ENCODE measurements around the gene THAP7.

The THAP7 gene

DNA sequence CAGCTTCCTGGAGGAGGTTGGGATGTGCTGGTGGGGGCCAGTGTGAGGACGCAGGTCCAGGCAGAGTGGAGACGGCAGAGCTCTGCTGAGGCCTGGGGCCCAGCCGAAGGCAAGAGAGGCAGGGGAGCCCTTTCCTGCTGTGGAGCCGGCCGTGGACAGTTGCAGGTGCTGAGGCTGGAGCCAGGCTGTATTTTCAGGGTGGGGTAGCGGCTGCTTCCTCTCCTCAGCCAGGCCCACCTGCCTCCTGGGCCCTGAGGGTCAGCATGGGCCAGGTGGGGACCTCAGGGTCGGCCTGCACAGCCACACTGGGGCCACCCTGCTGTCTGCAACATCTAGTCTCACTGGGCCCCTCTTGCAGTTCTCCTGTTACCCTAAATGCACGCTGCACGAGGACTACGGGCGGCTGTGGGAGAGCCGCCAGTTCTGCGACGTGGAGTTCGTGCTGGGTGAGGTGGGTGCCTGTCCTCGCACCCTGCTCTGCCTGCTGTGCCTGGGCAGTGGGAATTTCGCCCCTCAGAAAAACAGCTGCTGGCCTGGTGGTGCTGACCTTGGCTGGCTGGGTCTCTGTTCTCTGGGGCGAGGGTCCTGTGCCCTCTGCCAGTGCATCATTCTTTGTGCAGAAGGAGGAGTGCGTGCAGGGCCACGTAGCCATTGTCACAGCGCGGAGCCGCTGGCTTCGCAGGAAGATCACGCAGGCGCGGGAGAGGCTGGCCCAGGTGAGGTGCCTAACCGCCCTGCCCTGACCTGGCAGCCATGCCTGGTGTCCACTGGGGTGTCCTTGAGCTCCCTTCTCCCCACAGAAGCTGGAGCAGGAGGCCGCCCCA is 8.4 kb downstream of the THAP7 start:
- Mint-ChIP-seq H3K4me1 (ENCODE audit: low read depth) (peaks cover 4% of the 10 kb centered on the region), H3K36me3 (no peaks in the 10 kb centered on the region), H3K4me3 (no peak overlapping the region), H3K27me3 (no peaks in the 10 kb centered on the region), H3K27ac (no peak overlapping the region), H3K9me3 (ENCODE audit: low read depth) (no peaks in the 10 kb centered on the region)

DNA sequence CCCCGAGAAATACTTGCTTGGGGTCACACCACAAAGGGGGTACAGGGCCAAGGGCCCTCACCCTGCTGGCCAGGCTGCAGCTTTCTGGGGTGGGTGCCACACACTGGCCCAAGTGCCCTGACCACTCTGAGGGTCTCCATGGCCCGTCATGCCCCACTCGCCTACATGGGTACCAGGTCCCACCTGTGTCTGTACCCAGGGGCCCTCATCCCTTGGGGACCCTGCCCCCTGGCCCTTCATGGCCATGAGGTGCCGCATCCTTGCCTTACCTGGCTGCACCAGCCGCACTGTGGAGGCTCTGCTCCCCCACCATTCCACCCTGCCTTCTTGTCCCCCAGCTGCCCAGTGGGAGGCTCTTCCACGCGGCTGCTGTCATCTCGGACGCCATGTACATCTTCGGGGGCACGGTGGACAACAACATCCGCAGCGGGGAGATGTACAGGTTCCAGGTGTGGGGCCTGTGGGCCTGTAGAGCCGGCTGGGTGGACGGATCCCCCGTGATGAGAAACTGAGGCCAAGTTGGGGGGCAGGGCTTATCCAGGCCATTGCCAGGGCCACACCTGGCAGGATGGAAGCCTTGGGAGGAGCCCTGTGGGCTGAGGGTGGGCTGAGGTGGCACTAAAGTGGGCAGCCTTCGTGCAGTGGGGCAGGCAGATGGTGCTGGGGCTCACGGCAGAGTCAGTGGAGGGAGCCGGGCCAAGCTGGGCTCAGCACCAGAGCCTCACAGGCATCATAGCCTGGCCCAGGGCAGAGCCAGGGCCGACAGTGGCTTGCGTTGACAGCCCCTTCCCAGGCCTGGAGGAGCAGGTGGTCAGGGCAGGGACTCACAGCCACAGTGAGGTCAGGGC is 9.2 kb downstream of the THAP7 start:
- no peak overlapping the region for H3K27ac Mint-ChIP-seq
- H3K27me3 Mint-ChIP-seq = no peaks in the 10 kb centered on the region
- H3K9me3 Mint-ChIP-seq (ENCODE audit: low read depth) = no peaks in the 10 kb centered on the region
- no peaks in the 10 kb centered on the region for H3K36me3 Mint-ChIP-seq
- H3K4me3 Mint-ChIP-seq = no peak overlapping the region
- peaks cover 4% of the 10 kb centered on the region for H3K4me1 Mint-ChIP-seq (ENCODE audit: low read depth)

DNA sequence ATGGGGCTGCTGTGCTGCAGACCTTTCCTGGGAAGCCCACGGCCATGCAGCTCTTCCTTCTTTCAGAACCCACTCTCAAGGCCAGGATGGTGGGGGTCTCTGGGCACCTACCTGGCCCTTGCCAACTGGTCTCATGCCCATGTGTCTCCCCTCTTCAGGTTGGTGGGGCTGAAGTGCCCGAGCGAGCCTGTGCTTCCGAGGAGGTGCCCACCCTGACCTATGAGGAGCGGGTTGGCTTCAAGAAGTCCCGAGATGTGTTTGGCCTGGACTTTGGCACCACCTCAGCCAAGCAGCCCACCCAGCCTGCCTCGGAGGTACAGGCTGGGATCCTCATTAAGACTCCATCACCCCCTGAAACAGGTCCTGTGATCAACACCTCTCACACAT is 9.9 kb downstream of the THAP7 start:
- H3K4me1 Mint-ChIP-seq (ENCODE audit: low read depth) = peaks cover 4% of the 10 kb centered on the region
- no peaks in the 10 kb centered on the region for H3K27me3 Mint-ChIP-seq
- H3K4me3 Mint-ChIP-seq = no peak overlapping the region

DNA sequence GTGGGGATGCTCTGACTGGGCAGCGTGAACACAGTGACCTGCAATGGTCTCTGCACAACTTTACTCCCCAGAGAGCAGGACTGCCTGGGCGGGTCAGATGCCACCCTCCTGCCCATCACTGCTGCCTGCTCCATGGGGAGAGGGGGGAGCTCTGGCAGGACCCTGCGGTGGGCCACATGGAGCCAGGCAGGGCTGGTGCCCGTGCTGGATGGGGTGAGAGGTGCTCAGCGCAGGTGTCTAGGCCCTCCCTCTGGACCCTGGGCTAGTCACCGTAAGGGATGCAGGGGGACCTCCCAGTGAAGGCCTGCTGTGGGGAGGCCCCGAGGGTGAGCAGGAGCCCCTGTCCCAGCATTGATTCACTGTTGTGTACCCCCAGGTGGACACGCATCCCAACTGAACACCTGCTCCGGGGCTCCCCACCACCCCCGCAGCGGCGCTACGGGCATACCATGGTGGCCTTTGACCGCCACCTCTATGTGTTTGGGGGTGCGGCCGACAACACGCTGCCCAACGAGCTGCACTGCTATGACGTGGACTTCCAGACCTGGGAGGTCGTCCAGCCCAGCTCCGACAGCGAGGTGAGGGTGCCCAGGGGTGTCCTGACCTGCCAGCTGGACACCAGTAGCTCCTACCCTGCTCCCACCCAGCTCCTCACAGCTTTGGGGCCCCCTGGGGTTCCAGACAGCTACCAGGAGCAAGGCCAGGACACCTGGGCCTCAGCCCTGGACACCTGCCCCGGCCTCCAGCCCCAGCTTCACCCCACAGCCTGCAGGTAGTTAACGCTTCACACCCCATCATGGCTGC is 10.5 kb downstream of the THAP7 start:
- no peaks in the 10 kb centered on the region for H3K27me3 Mint-ChIP-seq
- H3K27ac Mint-ChIP-seq = no peak overlapping the region
- no peak overlapping the region for H3K4me3 Mint-ChIP-seq
- H3K4me1 Mint-ChIP-seq (ENCODE audit: low read depth) = peaks cover 4% of the 10 kb centered on the region
- no peaks in the 10 kb centered on the region for H3K9me3 Mint-ChIP-seq (ENCODE audit: low read depth)
- peaks cover 3% of the 10 kb centered on the region for H3K36me3 Mint-ChIP-seq

More for the DNA sequence above, 9.9 kb downstream of the THAP7 start:
- H3K36me3 Mint-ChIP-seq = no peaks in the 10 kb centered on the region
- H3K27ac Mint-ChIP-seq = no peak overlapping the region
- no peaks in the 10 kb centered on the region for H3K9me3 Mint-ChIP-seq (ENCODE audit: low read depth)

DNA sequence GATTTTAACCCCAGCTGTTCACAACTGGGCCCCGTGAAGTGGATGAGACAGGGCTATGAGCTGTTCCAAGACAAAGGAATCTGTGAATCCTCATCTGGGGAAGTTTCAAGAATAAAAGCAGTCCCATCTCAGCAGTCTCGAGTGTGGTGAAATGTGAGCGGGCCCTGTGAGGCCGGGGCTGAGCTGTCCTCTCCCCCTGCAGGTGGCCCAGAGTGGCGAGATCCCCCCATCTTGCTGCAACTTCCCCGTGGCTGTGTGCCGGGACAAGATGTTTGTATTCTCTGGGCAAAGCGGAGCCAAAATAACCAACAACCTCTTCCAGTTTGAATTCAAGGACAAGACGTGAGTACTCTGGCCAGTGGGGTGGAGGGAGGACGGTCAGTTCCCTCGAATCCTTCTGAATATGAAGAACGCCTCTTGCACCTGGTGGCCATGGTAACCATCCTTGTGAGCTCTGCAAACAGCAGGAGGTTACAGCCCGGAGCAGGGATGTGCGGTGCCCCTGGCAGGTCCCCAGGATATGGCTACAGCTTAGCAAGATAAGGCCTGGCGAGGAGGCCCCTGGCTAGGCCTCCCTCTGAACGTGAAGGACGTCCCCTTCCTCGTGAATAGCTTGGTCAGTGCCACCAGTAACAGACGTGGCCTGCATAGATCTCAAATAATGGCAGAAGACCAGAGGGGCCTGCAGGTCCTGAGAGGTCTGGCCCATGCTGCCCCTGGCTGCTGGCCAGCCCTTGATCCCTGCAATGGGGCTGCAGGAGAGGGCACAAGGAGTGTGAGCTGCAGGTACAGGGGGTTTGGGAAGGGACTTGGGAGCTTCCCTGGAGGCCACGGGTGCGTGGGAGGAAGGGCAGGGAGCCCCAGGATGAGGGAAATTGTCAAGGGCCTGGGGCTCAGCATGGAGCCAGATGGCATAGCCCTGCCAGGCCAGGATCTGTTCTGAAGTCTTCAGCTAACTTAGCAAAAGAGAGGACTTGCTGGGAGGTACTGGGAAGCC is 11.4 kb downstream of the THAP7 start:
- Mint-ChIP-seq H3K4me3 (peak overlapping the region; percentile 7), H3K27me3 (no peaks in the 10 kb centered on the region), H3K27ac (no peak overlapping the region), H3K4me1 (ENCODE audit: low read depth) (peaks cover 4% of the 10 kb centered on the region), H3K9me3 (ENCODE audit: low read depth) (no peaks in the 10 kb centered on the region), H3K36me3 (peaks cover 6% of the 10 kb centered on the region)

DNA sequence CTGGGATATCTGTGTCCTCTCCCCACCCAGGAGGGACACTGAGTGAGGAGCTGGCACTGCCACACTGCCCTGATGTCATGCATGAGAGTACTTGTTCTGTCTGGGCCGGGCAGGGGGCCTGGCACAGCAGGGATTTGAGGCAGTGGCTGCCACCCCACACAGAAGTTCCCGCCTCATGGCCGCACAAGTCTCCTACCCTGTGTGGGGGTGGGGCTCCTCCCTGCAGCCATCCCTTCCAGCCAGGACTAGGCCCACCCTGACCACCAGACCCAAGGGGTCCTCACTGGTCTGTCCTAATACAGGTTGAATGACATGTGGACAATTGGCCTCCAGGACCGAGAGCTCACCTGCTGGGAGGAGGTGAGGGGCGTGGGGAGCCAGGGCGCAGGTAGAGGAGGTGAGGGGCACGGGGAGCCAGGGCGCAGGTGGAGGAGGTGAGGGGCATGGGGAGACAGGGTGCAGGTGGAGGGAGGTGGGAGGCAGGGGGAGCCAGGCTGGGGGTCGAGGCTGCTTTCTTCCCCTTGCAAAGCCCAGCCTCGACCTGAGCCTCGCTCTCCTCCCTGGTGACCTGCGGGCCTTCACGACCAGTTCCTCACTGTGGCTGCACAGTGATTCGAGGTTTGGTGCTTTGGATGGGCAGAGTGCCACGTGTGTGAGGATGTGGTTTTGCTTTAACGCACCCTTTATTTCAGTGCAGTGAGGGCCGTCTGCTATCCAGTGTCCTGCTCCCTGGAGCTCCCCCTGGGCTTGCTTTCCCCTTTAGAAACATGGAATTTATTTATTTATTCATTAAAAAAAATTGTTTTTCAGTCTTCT is 12.4 kb downstream of the THAP7 start:
- Mint-ChIP-seq H3K4me1 (ENCODE audit: low read depth) (peaks cover 4% of the 10 kb centered on the region), H3K27me3 (no peaks in the 10 kb centered on the region), H3K4me3 (no peak overlapping the region), H3K27ac (no peak overlapping the region), H3K9me3 (ENCODE audit: low read depth) (no peaks in the 10 kb centered on the region), H3K36me3 (peaks cover 6% of the 10 kb centered on the region)

DNA sequence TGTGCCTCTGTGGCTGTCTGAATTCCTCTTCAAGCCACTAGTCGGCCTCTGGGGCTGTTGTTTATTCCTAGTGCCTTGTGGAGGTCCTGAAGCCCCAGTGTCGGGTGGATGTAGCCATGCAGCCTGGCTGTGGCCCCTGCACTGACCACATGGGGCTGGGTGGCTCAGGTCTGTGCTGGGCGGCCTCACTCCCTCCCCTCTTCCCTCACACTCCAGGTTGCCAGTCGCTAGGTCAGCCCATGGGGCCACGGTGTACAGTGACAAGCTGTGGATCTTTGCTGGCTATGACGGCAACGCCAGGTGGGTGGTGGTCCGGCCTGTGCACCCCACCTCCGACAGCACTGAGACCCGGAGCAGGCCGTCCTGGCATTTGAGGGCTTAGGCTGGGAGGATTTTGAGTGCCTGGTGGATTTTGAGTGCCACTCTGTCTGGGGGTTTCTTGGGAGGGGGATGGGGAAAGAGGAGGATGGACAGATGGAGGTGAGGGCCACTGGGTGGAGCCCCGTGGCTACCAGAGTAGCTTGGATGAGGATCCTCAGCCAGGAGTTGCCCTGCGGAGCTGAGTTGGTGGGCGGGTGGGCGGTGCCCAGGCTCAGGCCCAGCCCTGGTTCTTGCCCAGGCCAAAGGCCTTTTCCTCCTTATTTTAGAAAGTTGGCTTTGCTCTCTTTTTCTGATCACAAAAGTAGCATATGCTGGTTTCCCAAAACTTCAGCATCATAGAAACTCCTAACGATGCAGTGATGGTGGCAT is 13.2 kb downstream of the THAP7 start:
- Mint-ChIP-seq H3K9me3 (ENCODE audit: low read depth) (no peaks in the 10 kb centered on the region), H3K27ac (no peak overlapping the region), H3K4me1 (ENCODE audit: low read depth) (peaks cover 8% of the 10 kb centered on the region), H3K4me3 (no peak overlapping the region), H3K27me3 (no peaks in the 10 kb centered on the region), H3K36me3 (peaks cover 10% of the 10 kb centered on the region)

DNA sequence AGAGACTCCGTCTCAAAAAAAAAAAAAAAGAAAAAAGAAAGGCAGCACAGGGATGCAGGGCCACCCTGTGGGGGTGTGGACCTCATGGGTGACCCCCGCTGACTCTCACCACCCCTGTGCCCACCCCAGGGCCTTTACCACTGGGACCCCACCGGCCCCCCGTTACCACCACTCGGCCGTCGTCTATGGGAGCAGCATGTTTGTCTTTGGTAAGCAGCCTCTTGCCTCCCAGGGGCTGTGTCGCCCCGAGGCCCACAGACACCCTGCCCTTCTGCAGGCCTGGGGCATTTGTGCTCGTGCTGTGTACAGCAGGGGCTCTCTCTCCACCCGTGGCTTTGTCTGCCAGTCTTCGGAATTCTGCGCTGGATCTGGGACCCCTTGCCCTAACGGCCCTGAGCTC is 14.5 kb downstream of the THAP7 start:
- Mint-ChIP-seq H3K27me3 (no peaks in the 10 kb centered on the region), H3K4me3 (no peak overlapping the region), H3K27ac (no peak overlapping the region), H3K9me3 (ENCODE audit: low read depth) (no peaks in the 10 kb centered on the region), H3K36me3 (peaks cover 10% of the 10 kb centered on the region), H3K4me1 (ENCODE audit: low read depth) (peaks cover 18% of the 10 kb centered on the region)

DNA sequence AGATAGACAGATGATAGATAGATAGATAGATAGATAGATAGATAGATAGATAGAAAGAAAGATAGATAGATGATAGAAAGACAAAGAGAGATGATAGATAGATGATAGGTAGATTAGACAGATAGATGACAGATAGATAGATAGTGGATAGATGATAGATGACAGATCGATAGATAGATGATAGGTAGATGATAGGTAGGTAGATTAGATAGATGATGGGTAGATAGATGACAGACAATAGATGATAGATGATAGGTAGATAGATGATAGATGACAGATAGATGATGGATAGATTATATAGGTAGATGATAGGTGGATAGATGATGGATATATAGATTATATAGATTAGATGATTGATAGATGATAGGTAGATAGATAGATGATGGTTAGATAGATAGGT is 15.6 kb downstream of the THAP7 start:
- Mint-ChIP-seq H3K27me3 (no peaks in the 10 kb centered on the region), H3K4me3 (no peak overlapping the region), H3K9me3 (ENCODE audit: low read depth) (no peaks in the 10 kb centered on the region), H3K4me1 (ENCODE audit: low read depth) (peaks cover 21% of the 10 kb centered on the region), H3K36me3 (peaks cover 10% of the 10 kb centered on the region), H3K27ac (no peak overlapping the region)

DNA sequence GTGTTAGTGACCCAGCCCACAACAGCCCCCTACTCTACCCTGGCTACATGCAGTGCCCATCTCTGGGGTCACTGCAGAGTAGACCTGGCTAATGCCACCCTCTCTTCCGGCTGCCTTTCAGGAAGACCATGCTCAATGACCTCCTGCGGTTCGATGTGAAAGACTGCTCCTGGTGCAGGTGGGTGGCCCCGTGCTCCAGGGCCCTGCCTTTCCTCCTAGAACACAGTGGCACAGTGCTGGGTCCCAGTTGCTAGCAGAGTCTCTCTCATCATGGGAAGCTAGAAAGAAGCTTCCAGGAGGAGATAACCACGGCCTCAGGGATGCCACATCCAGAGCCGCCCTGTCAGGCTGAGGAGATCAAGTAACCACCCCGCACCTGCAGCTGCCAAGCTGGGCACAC is 16.2 kb downstream of the THAP7 start:
- Mint-ChIP-seq H3K27ac (no peak overlapping the region), H3K27me3 (no peaks in the 10 kb centered on the region), H3K9me3 (ENCODE audit: low read depth) (no peaks in the 10 kb centered on the region), H3K36me3 (peaks cover 10% of the 10 kb centered on the region), H3K4me1 (ENCODE audit: low read depth) (peaks cover 28% of the 10 kb centered on the region), H3K4me3 (no peak overlapping the region)

DNA sequence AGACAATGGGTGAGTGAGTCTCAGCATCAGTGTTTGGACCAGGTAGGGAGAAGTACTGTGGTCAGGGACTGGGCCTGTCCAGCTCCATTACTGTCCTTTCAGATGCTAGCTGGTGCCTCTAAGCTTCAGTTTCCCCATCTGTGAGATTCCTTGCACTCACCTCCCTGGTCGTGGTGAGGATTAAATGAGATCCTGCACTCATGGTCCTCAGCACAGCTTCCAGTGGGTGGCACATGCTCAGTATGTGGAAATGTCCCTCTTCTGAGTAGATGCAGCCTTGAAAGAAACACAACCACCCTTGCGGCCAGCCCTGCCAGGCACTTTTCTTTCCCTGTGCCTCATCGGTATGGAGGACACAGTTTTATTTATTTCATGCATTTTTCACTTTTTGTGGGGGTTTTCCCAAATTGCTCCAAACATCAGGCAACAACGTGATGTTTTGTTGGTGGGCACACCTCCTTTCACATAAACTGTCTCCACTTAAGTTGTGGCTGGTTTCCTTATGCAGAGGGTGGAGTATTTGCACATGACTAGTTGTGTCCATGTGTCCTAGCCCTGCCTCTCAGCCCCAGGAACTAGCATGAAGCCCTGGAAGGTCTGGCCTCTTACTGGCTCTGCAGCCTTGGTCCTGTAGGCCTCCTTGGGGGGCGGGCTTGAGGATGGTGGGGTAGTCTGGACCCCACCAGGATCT is 18.7 kb downstream of the THAP7 start:
- Mint-ChIP-seq H3K4me1 (ENCODE audit: low read depth) (peaks cover 38% of the 10 kb centered on the region), H3K27me3 (no peaks in the 10 kb centered on the region), H3K4me3 (peak overlapping the region; percentile 94), H3K27ac (peak overlapping the region; percentile 87), H3K36me3 (peaks cover 10% of the 10 kb centered on the region), H3K9me3 (ENCODE audit: low read depth) (no peaks in the 10 kb centered on the region)

DNA sequence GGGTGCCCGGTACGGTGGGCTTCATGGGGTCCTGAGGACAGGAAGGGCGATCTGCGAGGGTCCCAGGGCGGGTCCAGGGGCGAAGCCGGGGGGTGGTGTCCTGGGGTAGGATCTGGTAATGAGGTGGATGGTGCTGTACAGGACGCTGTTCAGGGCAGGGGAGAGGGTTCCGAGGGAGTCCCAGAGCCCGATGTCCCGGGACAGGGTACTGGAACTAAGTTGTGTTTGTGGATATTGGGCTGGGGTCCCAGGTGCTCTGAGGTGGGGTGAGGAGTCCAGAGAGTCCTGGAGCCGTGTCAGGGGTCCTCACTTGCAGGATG is 19.4 kb downstream of the THAP7 start:
- Mint-ChIP-seq H3K9me3 (ENCODE audit: low read depth) (no peaks in the 10 kb centered on the region), H3K27ac (peak overlapping the region; percentile 87), H3K4me1 (ENCODE audit: low read depth) (peaks cover 38% of the 10 kb centered on the region), H3K4me3 (peak overlapping the region; percentile 94), H3K36me3 (peaks cover 10% of the 10 kb centered on the region), H3K27me3 (no peaks in the 10 kb centered on the region)
